ENCODE results near the gene SELL.
"Not testable (repeated sequence)": the region's sequence is repeated elsewhere in the genome, so short reads cannot be mapped to it uniquely, and the experiment has no call there.

The SELL gene

GRCh38 chr1:169662680-169663079, 48.7 kb downstream of the SELL start:
- not testable (repeated sequence) for DNase-seq

- DNase-seq, result not testable (repeated sequence)
Observed at GRCh38 chr1:169661066-169661465, 50.4 kb downstream of the SELL start.

- DNase-seq, result not testable (repeated sequence)
Observed at GRCh38 chr1:169658777-169659176, 52.6 kb downstream of the SELL start.

GRCh38 chr1:169653873-169654272, 57.5 kb downstream of the SELL start:
- DNase-seq, result no peak

- DNase-seq, result no peak
Observed at GRCh38 chr1:169651035-169651434, 60.4 kb downstream of the SELL start.

GRCh38 chr1:169650551-169650950, 60.9 kb downstream of the SELL start:
- DNase-seq, result no peak

GRCh38 chr1:169648709-169649108, 62.7 kb downstream of the SELL start:
- DNase-seq, result no peak

GRCh38 chr1:169648187-169648586, 63.2 kb downstream of the SELL start:
- DNase-seq, result no peak

- DNase-seq, result no peak
Observed at GRCh38 chr1:169647512-169647911, 63.9 kb downstream of the SELL start.

GRCh38 chr1:169644297-169644696, 67.1 kb downstream of the SELL start:
- no peak for DNase-seq

All from activated CD4-positive, alpha-beta T cell treated with anti-CD3 and anti-CD28 coated beads for 48 hours (primary cell).